Upper lobe of left lung (tissue), 6 donors: Measurements from ENCODE around the gene PSMD7. TPM values are rescaled to one million over a fixed set of nuclear protein-coding genes. Genes with fewer than 3 reads are reported as not detected.

Experiments used
- ATAC-seq, 2 donors: fragments of 200-7000 bp; cut with Tn5 transposase; one replicate each; pipeline ENCODE4 v1.9.1; 2022; ENCODE audit warnings: mild to moderate bottlenecking in 2 of 2, moderate library complexity in 2 of 2; ENCODE audit not compliant: low FRiP score in 2 of 2
- DNase-seq, 2 donors: peaks; one replicate each; pipeline ENCODE4 v3.0.0-alpha.2; 2019 to 2020
- H3K27ac ChIP-seq, 4 donors: fragments of 200-600 bp; sonication (generic); one replicate each; pipeline ENCODE4 v1.5.1; 2016 to 2019
- H3K27me3 ChIP-seq, 4 donors: fragments of 200-600 bp; sonication (generic); one replicate each; pipeline ENCODE4 v1.5.1; 2017 to 2019
- H3K36me3 ChIP-seq, 4 donors: fragments of 200-600 bp; sonication (generic); one replicate each; pipeline ENCODE4 v1.5.1; 2016 to 2019
- H3K4me1 ChIP-seq, 4 donors: fragments of 200-600 bp; sonication (generic); one replicate each; pipeline ENCODE4 v1.5.1; 2018 to 2019
- H3K4me3 ChIP-seq, 4 donors: fragments of 200-600 bp; sonication (generic); one replicate each; pipeline ENCODE4 v1.5.1; 2017 to 2019; ENCODE audit warnings: mild to moderate bottlenecking in 2 of 4, moderate library complexity in 1 of 4
- H3K9me3 ChIP-seq, 4 donors: fragments of 200-600 bp; sonication (generic); one replicate each; pipeline ENCODE4 v1.5.1; 2018 to 2019
- EP300 ChIP-seq, 4 donors: sonication (generic); formaldehyde crosslinking; IDR thresholded peaks; one replicate each; pipeline ENCODE4 v1.5.1; 2017; ENCODE audit warnings: antibody characterized with exemption in 4 of 4, control low read depth in 2 of 4
- POLR2A ChIP-seq, 4 donors: fragments of 450-650 bp; IDR thresholded peaks; one replicate each; pipeline ENCODE4 v1.5.1; 2016 to 2017; ENCODE audit warnings: antibody characterized with exemption in 4 of 4, mild to moderate bottlenecking in 2 of 4
- POLR2AphosphoS5 ChIP-seq, 2 donors: sonication (generic); formaldehyde crosslinking; IDR thresholded peaks; one replicate each; pipeline ENCODE4 v1.5.1; 2017; ENCODE audit warnings: antibody characterized with exemption in 2 of 2
- WGBS, 2 donors: methylation state at CpG; one replicate each; pipeline ENCODE4 v1.1.5; 2017 to 2018; 5-methylcytosine and 5-hydroxymethylcytosine counted together
- total RNA-seq, 6 donors: library from RNA; depleted of rRNA in 4 of 6; stranded (reverse); fragments of >200 nt in 4 of 6; gene quantifications; one replicate each; pipeline versions ENCODE4 v1.1.0 to v1.2.1, GENCODE V29; 2016 to 2021
- TF ChIP-seq, protein P1 (sequence below), 6 experiments: fragments of 450-650 bp in 4 of 6; fragments of 200-600 bp in 2 of 6; sonication (generic) in 2 of 6; IDR thresholded peaks; one replicate each; pipeline ENCODE4 v1.5.1; 2016 to 2019; ENCODE audit warnings: antibody characterized with exemption in 6 of 6
- donor health status: DM: no; HTN: no; CAD: no; lungs with moderate emphysema.
- donor health status: DM: no; HTN: yes; CAD: no; lungs with severe emphysema.

The PSMD7 gene
- total RNA-seq, 6 donors from 2014 or later = 23.0 to 89.6 (median 59.8) TPM

DNA sequence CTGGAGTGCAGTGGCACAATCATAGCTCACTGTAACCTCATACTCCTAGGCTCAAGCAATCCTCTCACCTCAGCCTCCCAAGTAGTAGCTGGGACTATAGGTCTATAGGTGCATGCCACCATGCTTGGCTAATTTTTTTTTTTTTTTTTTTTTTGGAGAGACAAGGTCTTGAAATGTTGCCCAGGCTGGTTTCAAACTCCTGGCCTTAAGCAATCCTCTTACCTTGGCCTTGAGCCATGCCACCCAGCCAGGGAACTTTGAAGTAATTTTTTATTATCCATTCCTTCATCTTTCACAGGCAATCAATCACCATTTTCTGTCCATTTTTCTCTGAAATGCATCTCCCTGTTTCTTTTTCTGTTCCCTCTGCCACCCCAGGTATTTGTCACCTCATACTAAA lies 6.3 kb upstream of the PSMD7 start:
- H3K4me1 ChIP-seq = peaks cover under 1 to 5% (median 2%) of the 10 kb centered on the region in 4 donors
- DNase-seq (no peak), ATAC-seq (no peak)
- H3K36me3 ChIP-seq = no peaks in the 10 kb centered on the region
- no peaks in the 10 kb centered on the region for H3K27me3 ChIP-seq
- no peak overlapping the region for H3K4me3 ChIP-seq
- TF ChIP-seq, protein P1, sequence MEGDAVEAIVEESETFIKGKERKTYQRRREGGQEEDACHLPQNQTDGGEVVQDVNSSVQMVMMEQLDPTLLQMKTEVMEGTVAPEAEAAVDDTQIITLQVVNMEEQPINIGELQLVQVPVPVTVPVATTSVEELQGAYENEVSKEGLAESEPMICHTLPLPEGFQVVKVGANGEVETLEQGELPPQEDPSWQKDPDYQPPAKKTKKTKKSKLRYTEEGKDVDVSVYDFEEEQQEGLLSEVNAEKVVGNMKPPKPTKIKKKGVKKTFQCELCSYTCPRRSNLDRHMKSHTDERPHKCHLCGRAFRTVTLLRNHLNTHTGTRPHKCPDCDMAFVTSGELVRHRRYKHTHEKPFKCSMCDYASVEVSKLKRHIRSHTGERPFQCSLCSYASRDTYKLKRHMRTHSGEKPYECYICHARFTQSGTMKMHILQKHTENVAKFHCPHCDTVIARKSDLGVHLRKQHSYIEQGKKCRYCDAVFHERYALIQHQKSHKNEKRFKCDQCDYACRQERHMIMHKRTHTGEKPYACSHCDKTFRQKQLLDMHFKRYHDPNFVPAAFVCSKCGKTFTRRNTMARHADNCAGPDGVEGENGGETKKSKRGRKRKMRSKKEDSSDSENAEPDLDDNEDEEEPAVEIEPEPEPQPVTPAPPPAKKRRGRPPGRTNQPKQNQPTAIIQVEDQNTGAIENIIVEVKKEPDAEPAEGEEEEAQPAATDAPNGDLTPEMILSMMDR (IDR thresholded peaks at IDR 0.05) = no peak
- TF ChIP-seq EP300 (IDR thresholded peaks at IDR 0.05) (no peak), POLR2A (IDR thresholded peaks at IDR 0.05) (no peak), POLR2AphosphoS5 (IDR thresholded peaks at IDR 0.05) (no peak)
- peaks cover 9 to 12% (median 10%) of the 10 kb centered on the region in 4 donors for H3K9me3 ChIP-seq
- H3K27ac ChIP-seq = no peak overlapping the region

DNA sequence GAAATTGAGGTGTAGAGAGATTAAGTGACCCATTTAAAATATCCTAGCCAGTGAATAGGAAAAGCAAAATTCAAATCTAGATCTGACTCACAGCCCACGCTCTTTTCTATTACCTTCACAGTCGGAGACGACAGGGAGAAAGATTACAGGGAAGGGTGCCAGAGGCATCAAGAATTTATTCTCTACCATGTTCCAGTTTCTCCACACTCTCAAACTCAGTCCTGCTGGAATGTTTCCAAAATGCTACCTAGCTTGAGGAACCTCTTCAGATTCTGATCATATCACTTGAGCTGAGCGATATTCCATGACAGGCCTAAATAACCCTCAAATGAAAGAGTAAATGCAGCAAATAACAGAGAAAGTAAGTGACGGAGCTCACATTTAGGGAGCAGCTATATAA lies 5.4 kb upstream of the PSMD7 start:
- WGBS, 2 donors = 95 to 97% methylated on average over 5 of the region's 5 CpGs
- Histone ChIP-seq H3K36me3 (no peaks in the 10 kb centered on the region), H3K9me3 (peaks cover 9 to 12% (median 10%) of the 10 kb centered on the region in 4 donors), H3K4me3 (no peak overlapping the region), H3K4me1 (peaks cover 5 to 11% (median 9%) of the 10 kb centered on the region in 4 donors), H3K27me3 (no peaks in the 10 kb centered on the region), H3K27ac (no peak overlapping the region)
- no peak for TF ChIP-seq EP300 (IDR thresholded peaks at IDR 0.05)
- no peak for TF ChIP-seq POLR2AphosphoS5 (IDR thresholded peaks at IDR 0.05)
- TF ChIP-seq, protein P1 (IDR thresholded peaks at IDR 0.05) = no peak
- TF ChIP-seq POLR2A (IDR thresholded peaks at IDR 0.05) = no peak
- DNase-seq = no peak
- ATAC-seq = no peak

- no peak overlapping the region for H3K4me3 ChIP-seq
- H3K36me3 ChIP-seq = no peaks in the 10 kb centered on the region
- H3K27me3 ChIP-seq = no peaks in the 10 kb centered on the region
- peaks cover 9 to 12% (median 10%) of the 10 kb centered on the region in 4 donors for H3K9me3 ChIP-seq
- peaks cover 5 to 11% (median 9%) of the 10 kb centered on the region in 4 donors for H3K4me1 ChIP-seq
- TF ChIP-seq POLR2AphosphoS5 (IDR thresholded peaks at IDR 0.05) = no peak
- no peak for TF ChIP-seq EP300 (IDR thresholded peaks at IDR 0.05)
- no peak for TF ChIP-seq POLR2A (IDR thresholded peaks at IDR 0.05)
- TF ChIP-seq, protein P1 (IDR thresholded peaks at IDR 0.05) = no peak
- 91 to 100% methylated on average over 1 of the region's 1 CpG for WGBS, 2 donors
- no peak for ATAC-seq
- H3K27ac ChIP-seq = no peak overlapping the region
- DNase-seq = no peak
These were observed 4.9 kb upstream of the PSMD7 start for GRCh38 chr16:74291577-74292208.

- 0 to 2% methylated on average over 9 of the region's 9 CpGs for WGBS, 2 donors
- peak in 1 of 2 donors; percentile 8 for ATAC-seq
- H3K9me3 ChIP-seq = peaks cover 8 to 10% (median 9%) of the 10 kb centered on the region in 4 donors
- H3K4me1 ChIP-seq = peaks cover 23 to 33% (median 26%) of the 10 kb centered on the region in 4 donors
- DNase-seq = no peak
- H3K27me3 ChIP-seq = no peaks in the 10 kb centered on the region
- peaks cover 4 to 21% (median 17%) of the 10 kb centered on the region in 4 donors for H3K36me3 ChIP-seq
- peak overlapping the region; percentile 76 to 84 (median 78) for H3K4me3 ChIP-seq
- TF ChIP-seq, protein P1 (IDR thresholded peaks at IDR 0.05) = no peak
- no peak for TF ChIP-seq EP300 (IDR thresholded peaks at IDR 0.05)
- no peak for TF ChIP-seq POLR2A (IDR thresholded peaks at IDR 0.05)
- no peak for TF ChIP-seq POLR2AphosphoS5 (IDR thresholded peaks at IDR 0.05)
- H3K27ac ChIP-seq = peak overlapping the region; percentile 90 to 97 (median 95)
These were observed 546 bp upstream of the PSMD7 start for GRCh38 chr16:74296104-74296431.
